ENCODE results near the gene BTBD9. TPM values are rescaled to one million over a fixed set of nuclear protein-coding genes. Genes with fewer than 3 reads are reported as not detected.

Gene BTBD9
- total and polyA plus RNA-seq, 10 donors, result 1.2 to 43.1 (median 27.8) TPM

GRCh38 chr6:38290133-38290799, 349.5 kb downstream of the BTBD9 start:
- Histone ChIP-seq H3K27ac (no peak overlapping the region), H3K9me3 (peaks cover 0 to 24% (median 15%) of the 10 kb centered on the region in 8 donors), H3K4me3 (no peak overlapping the region), H3K27me3 (replicated peaks in 1 of 7) (no peaks in the 10 kb centered on the region), H3K4me1 (no peaks in the 10 kb centered on the region), H3K36me3 (peaks cover 0 to 21% (median 0%) of the 10 kb centered on the region in 6 donors)
- TF ChIP-seq POLR2A (IDR thresholded peaks at IDR 0.05) (no peak), CTCF (IDR thresholded peaks at IDR 0.05 in 8 of 11, conservative IDR thresholded peaks at IDR 0.05 in 3 of 11) (no peak), POLR2AphosphoS5 (IDR thresholded peaks at IDR 0.05) (no peak)
- WGBS, 5 donors, result 65 to 88% (median 80%) methylated on average over 3 of the region's 3 CpGs
- intact Hi-C loops (cut with DNase I; ENCODE audit: low total_unique reads), result no loop called here
- no peak for DNase-seq

- H3K27ac ChIP-seq, result no peak overlapping the region
- H3K4me1 ChIP-seq, result no peaks in the 10 kb centered on the region
- DNase-seq, result no peak
- intact Hi-C loops (cut with DNase I; ENCODE audit: low total_unique reads), result no loop called here
- H3K36me3 ChIP-seq, result peaks cover 0 to 21% (median 0%) of the 10 kb centered on the region in 6 donors
- 69 to 97% (median 91%) methylated on average over 2 of the region's 2 CpGs for WGBS, 5 donors
- TF ChIP-seq POLR2A (IDR thresholded peaks at IDR 0.05), result no peak
- no peak for TF ChIP-seq CTCF (IDR thresholded peaks at IDR 0.05 in 8 of 11, conservative IDR thresholded peaks at IDR 0.05 in 3 of 11)
- no peak for TF ChIP-seq POLR2AphosphoS5 (IDR thresholded peaks at IDR 0.05)
- no peaks in the 10 kb centered on the region for H3K9me3 ChIP-seq
- H3K4me3 ChIP-seq, result no peak overlapping the region
- H3K27me3 ChIP-seq (replicated peaks in 1 of 7), result no peaks in the 10 kb centered on the region
Measured at GRCh38 chr6:38287487-38287886, 352.2 kb downstream of the BTBD9 start.

- 80 to 93% (median 88%) methylated on average over 4 of the region's 4 CpGs for WGBS, 5 donors
- intact Hi-C loops (cut with DNase I; ENCODE audit: low total_unique reads), result no loop called here
- Histone ChIP-seq H3K36me3 (peaks cover 0 to 21% (median 0%) of the 10 kb centered on the region in 6 donors), H3K9me3 (no peaks in the 10 kb centered on the region), H3K4me1 (peaks cover 0 to 9% (median 0%) of the 10 kb centered on the region in 6 donors), H3K4me3 (no peak overlapping the region), H3K27me3 (replicated peaks in 1 of 7) (no peaks in the 10 kb centered on the region), H3K27ac (no peak overlapping the region)
- no peak for DNase-seq
- TF ChIP-seq CTCF (IDR thresholded peaks at IDR 0.05 in 8 of 11, conservative IDR thresholded peaks at IDR 0.05 in 3 of 11), result no peak
- no peak for TF ChIP-seq POLR2A (IDR thresholded peaks at IDR 0.05)
- no peak for TF ChIP-seq POLR2AphosphoS5 (IDR thresholded peaks at IDR 0.05)
Measured at GRCh38 chr6:38284802-38285394, 354.8 kb downstream of the BTBD9 start.

- H3K36me3 ChIP-seq, result peaks cover 0 to 21% (median 0%) of the 10 kb centered on the region in 6 donors
- peaks cover 0 to 9% (median 0%) of the 10 kb centered on the region in 6 donors for H3K4me1 ChIP-seq
- 84 to 98% (median 97%) methylated on average over 4 of the region's 4 CpGs for WGBS, 5 donors
- intact Hi-C loops (cut with DNase I; ENCODE audit: low total_unique reads), result no loop called here
- H3K27ac ChIP-seq, result no peak overlapping the region
- H3K4me3 ChIP-seq, result no peak overlapping the region
- no peak for DNase-seq
- no peaks in the 10 kb centered on the region for H3K27me3 ChIP-seq (replicated peaks in 1 of 7)
- H3K9me3 ChIP-seq, result no peaks in the 10 kb centered on the region
- TF ChIP-seq CTCF (IDR thresholded peaks at IDR 0.05 in 8 of 11, conservative IDR thresholded peaks at IDR 0.05 in 3 of 11) (no peak), POLR2A (IDR thresholded peaks at IDR 0.05) (no peak), POLR2AphosphoS5 (IDR thresholded peaks at IDR 0.05) (no peak)
Measured at GRCh38 chr6:38283734-38284362, 355.9 kb downstream of the BTBD9 start.
